Spinal cord (tissue), 10 donors: ENCODE data around the gene RAE1. TPM values are rescaled to one million over a fixed set of nuclear protein-coding genes. Genes with fewer than 3 reads are reported as not detected.

Experiments used
- DNase-seq, 6 donors: peaks; one replicate each; pipeline versions ENCODE4 v3.0.0 to v3.0.0-alpha.2; 2013 to 2015; ENCODE audit warnings: low spot score in 6 of 6, low read depth in 4 of 6
- H3K27ac ChIP-seq: one replicate; pipeline ENCODE4 v1.5.1; 2013; ENCODE audit warnings: low read depth, low read length, control low read depth
- H3K27me3 ChIP-seq: one replicate; pipeline ENCODE4 v1.6.1; 2013; ENCODE audit warnings: low read length; ENCODE audit not compliant: control insufficient read depth, insufficient read depth
- H3K36me3 ChIP-seq: one replicate; pipeline ENCODE4 v1.6.1; 2013; ENCODE audit warnings: low read length; ENCODE audit not compliant: control insufficient read depth, insufficient read depth
- H3K4me1 ChIP-seq: one replicate; pipeline ENCODE4 v1.6.1; 2013; ENCODE audit warnings: low read length; ENCODE audit not compliant: control insufficient read depth, insufficient read depth
- H3K4me3 ChIP-seq: one replicate; pipeline ENCODE4 v1.5.1; 2013; ENCODE audit warnings: low read depth, low read length, control low read depth
- H3K9me3 ChIP-seq: one replicate; pipeline ENCODE4 v1.6.1; 2013; ENCODE audit warnings: low read length; ENCODE audit not compliant: control insufficient read depth, insufficient read depth
- WGBS: methylation state at CpG from one replicate; pipeline ENCODE4 v1.1.5; 2013; ENCODE audit warnings: missing lambda C conversion rate; ENCODE audit not compliant: insufficient coverage; 5-methylcytosine and 5-hydroxymethylcytosine counted together
- long read RNA-seq, 4 donors: transcript quantifications; one replicate each; lab custom pipeline, GENCODE V29; 2026
- polyA plus RNA-seq, 2 donors: library from polyadenylated mRNA; unstranded; fragments of 120-200 nt; gene quantifications; one replicate each; pipeline ENCODE4 v1.2.1, GENCODE V29; 2013; ENCODE audit not compliant: insufficient read length in 2 of 2
- total RNA-seq, 2 donors: library from RNA; depleted of rRNA in 1 of 2; stranded (reverse); fragments of 120-200 nt in 1 of 2; fragments of >200 nt in 1 of 2; gene quantifications; one replicate each; pipeline versions ENCODE4 v1.2.3 to v1.2.4, GENCODE V29; 2013 to 2014
- donor health status: healthy.

Gene RAE1
- total RNA-seq: 10 to 100 TPM; 31.6 to 32.2 TPM
- polyA plus RNA-seq: 10 to 100 TPM; 46.4 to 49.5 TPM
- long read RNA-seq, donor 1, transcript RAE1-203 (12 exons, 2,639 nt): major isoform, 11 of 27 reads
- long read RNA-seq, donor 1, partial matches to known transcripts: 12 of 27 reads
- long read RNA-seq, donor 1, other reads (novel, unspliced or antisense): 0 of 27 reads
- long read RNA-seq, donor 2, transcript RAE1-203 (12 exons, 2,639 nt): major isoform, 8 of 9 reads
- long read RNA-seq, donor 2, partial matches to known transcripts: 0 of 9 reads
- long read RNA-seq, donor 2, other reads (novel, unspliced or antisense): 0 of 9 reads
- long read RNA-seq, donor 3, transcript RAE1-203 (12 exons, 2,639 nt): major isoform, 10 of 12 reads
- long read RNA-seq, donor 3, partial matches to known transcripts: 0 of 12 reads
- long read RNA-seq, donor 3, other reads (novel, unspliced or antisense): 0 of 12 reads
- long read RNA-seq, donor 4, transcript RAE1-203 (12 exons, 2,639 nt): major isoform, 17 of 27 reads
- long read RNA-seq, donor 4, partial matches to known transcripts: 6 of 27 reads
- long read RNA-seq, donor 4, other reads (novel, unspliced or antisense): 0 of 27 reads

- no peaks in the 10 kb centered on the region for H3K27me3 ChIP-seq
- peaks cover 15% of the 10 kb centered on the region for H3K4me1 ChIP-seq
- peak within 1 kb of the TSS; percentile 93 for H3K27ac ChIP-seq
- H3K36me3 ChIP-seq: no peaks in the 10 kb centered on the region
- H3K4me3 ChIP-seq: peak within 1 kb of the TSS; percentile 93
- no peaks in the 10 kb centered on the region for H3K9me3 ChIP-seq
- WGBS: under 1% methylated on average over 63 of the region's 64 CpGs
- DNase-seq: peak; percentile 84 to 98 (median 91)
Observed at GRCh38 chr20:57351042-57351783, at the start of gene RAE1. Gene RAE1, plus strand, starts transcription at chr20:57351255. Its CDS starts 2,784 bp downstream, at chr20:57354039.

GRCh38 chr20:57306747-57307146, 44.3 kb upstream of the RAE1 start:
- Histone ChIP-seq H3K4me1 (peaks cover 13% of the 10 kb centered on the region), H3K9me3 (no peaks in the 10 kb centered on the region), H3K36me3 (no peaks in the 10 kb centered on the region), H3K4me3 (no peak overlapping the region), H3K27ac (no peak overlapping the region), H3K27me3 (peaks cover 2% of the 10 kb centered on the region)
- DNase-seq: no peak
- 87% methylated on average over 5 of the region's 5 CpGs for WGBS

GRCh38 chr20:57308451-57309271, 42.4 kb upstream of the RAE1 start:
- Histone ChIP-seq H3K4me1 (peaks cover 13% of the 10 kb centered on the region), H3K36me3 (no peaks in the 10 kb centered on the region), H3K4me3 (no peak overlapping the region), H3K9me3 (no peaks in the 10 kb centered on the region), H3K27me3 (peaks cover 2% of the 10 kb centered on the region), H3K27ac (no peak overlapping the region)
- DNase-seq: no peak
- WGBS: 64% methylated on average over 8 of the region's 13 CpGs

- Histone ChIP-seq H3K9me3 (no peaks in the 10 kb centered on the region), H3K4me1 (peaks cover 13% of the 10 kb centered on the region), H3K27me3 (peaks cover 2% of the 10 kb centered on the region), H3K36me3 (no peaks in the 10 kb centered on the region), H3K27ac (no peak overlapping the region), H3K4me3 (no peak overlapping the region)
- DNase-seq: peak in 1 of 6 donors; percentile 34
- 62% methylated on average over 8 of the region's 9 CpGs for WGBS
Observed at GRCh38 chr20:57309544-57310115, 41.4 kb upstream of the RAE1 start.

GRCh38 chr20:57310821-57311514, 40.1 kb upstream of the RAE1 start:
- 100% methylated on average over 6 of the region's 11 CpGs for WGBS
- DNase-seq: no peak
- H3K36me3 ChIP-seq: no peaks in the 10 kb centered on the region

GRCh38 chr20:57312138-57312537, 38.9 kb upstream of the RAE1 start:
- Histone ChIP-seq H3K9me3 (no peaks in the 10 kb centered on the region), H3K36me3 (no peaks in the 10 kb centered on the region), H3K27ac (no peak overlapping the region), H3K27me3 (peaks cover 2% of the 10 kb centered on the region), H3K4me1 (peaks cover 16% of the 10 kb centered on the region), H3K4me3 (no peak overlapping the region)
- DNase-seq: no peak
- WGBS: 92% methylated on average over 5 of the region's 6 CpGs

More at GRCh38 chr20:57310821-57311514, 40.1 kb upstream of the RAE1 start:
- H3K4me3 ChIP-seq: no peak overlapping the region
- H3K27ac ChIP-seq: no peak overlapping the region
- H3K4me1 ChIP-seq: peaks cover 13% of the 10 kb centered on the region
- H3K27me3 ChIP-seq: peaks cover 2% of the 10 kb centered on the region
- no peaks in the 10 kb centered on the region for H3K9me3 ChIP-seq

- Histone ChIP-seq H3K9me3 (no peaks in the 10 kb centered on the region), H3K27me3 (peaks cover 2% of the 10 kb centered on the region), H3K36me3 (no peaks in the 10 kb centered on the region), H3K4me3 (no peak overlapping the region), H3K27ac (no peak overlapping the region), H3K4me1 (peaks cover 19% of the 10 kb centered on the region)
- WGBS: 59% methylated on average over 2 of the region's 5 CpGs
- DNase-seq: no peak
Observed at GRCh38 chr20:57313230-57313629, 37.8 kb upstream of the RAE1 start.

GRCh38 chr20:57313951-57314350, 37.1 kb upstream of the RAE1 start:
- WGBS: no CpG with 5 or more reads among the region's 5 CpGs
- H3K9me3 ChIP-seq: no peaks in the 10 kb centered on the region

More at GRCh38 chr20:57313951-57314350, 37.1 kb upstream of the RAE1 start:
- peaks cover 19% of the 10 kb centered on the region for H3K4me1 ChIP-seq
- DNase-seq: no peak
- H3K4me3 ChIP-seq: no peak overlapping the region
- no peaks in the 10 kb centered on the region for H3K27me3 ChIP-seq
- no peak overlapping the region for H3K27ac ChIP-seq
- no peaks in the 10 kb centered on the region for H3K36me3 ChIP-seq
